Thoracic aorta (tissue), 2 donors: Measurements from ENCODE around the gene RASSF4. TPM values are rescaled to one million over a fixed set of nuclear protein-coding genes. Genes with fewer than 3 reads are reported as not detected.

Experiments
- ATAC-seq: fragments of 150-250 bp; one replicate; pipeline ENCODE4 v1.8.0; 2017; ENCODE audit warnings: low read depth; ENCODE audit not compliant: insufficient number of reproducible peaks, low FRiP score
- DNase-seq: peaks from one replicate; pipeline ENCODE4 v3.0.0-alpha.2; 2020; ENCODE audit warnings: low spot score
- H3K27ac ChIP-seq, 2 donors: fragments of 200-600 bp; sonication (generic); 1 replicate in 1 of 2; 2 replicates in 1 of 2; pipeline ENCODE4 v1.5.1; 2016; ENCODE audit warnings: mild to moderate bottlenecking in 2 of 2, moderate library complexity in 2 of 2
- H3K27me3 ChIP-seq: fragments of 200-600 bp; sonication (generic); replicated peaks from 2 replicates; pipeline ENCODE4 v1.6.0; 2016; ENCODE audit warnings: mild to moderate bottlenecking; ENCODE audit not compliant: insufficient read depth
- H3K36me3 ChIP-seq: fragments of 200-600 bp; sonication (generic); one replicate; pipeline ENCODE4 v1.5.1; 2016
- H3K4me1 ChIP-seq, 2 donors: fragments of 200-600 bp; sonication (generic); 1 replicate in 1 of 2; 2 replicates in 1 of 2; pipeline versions ENCODE4 v1.5.1 to v1.6.0; 2016; ENCODE audit warnings: low read depth in 2 of 2, mild to moderate bottlenecking in 1 of 2; ENCODE audit not compliant: control insufficient read depth in 1 of 2
- H3K4me3 ChIP-seq: fragments of 200-600 bp; sonication (generic); 2 replicates; pipeline ENCODE4 v1.5.1; 2016; ENCODE audit warnings: mild to moderate bottlenecking
- H3K9me3 ChIP-seq: fragments of 200-600 bp; sonication (generic); 2 replicates; pipeline ENCODE4 v1.5.1; 2016
- CTCF ChIP-seq: fragments of 200-600 bp; sonication (generic); IDR thresholded peaks from one replicate; pipeline ENCODE4 v1.5.1; 2019; ENCODE audit warnings: antibody characterized with exemption
- total RNA-seq, 2 donors: library from RNA; depleted of rRNA; stranded (reverse); fragments of >200 nt; gene quantifications; one replicate each; pipeline versions ENCODE4 v1.1.0 to v1.2.3, GENCODE V29; 2016

Gene RASSF4
- total RNA-seq, 2 donors from 2014 or later: 48.5 to 68.5 TPM

- peak overlapping the region in 1 of 2 donors; percentile 78 for H3K27ac ChIP-seq
- DNase-seq: no peak
- ATAC-seq: no peak
- peaks cover 55 to 71% of the 10 kb centered on the region in 2 donors for H3K4me1 ChIP-seq
- H3K4me3 ChIP-seq: no peak overlapping the region
- no peaks in the 10 kb centered on the region for H3K27me3 ChIP-seq
- no peaks in the 10 kb centered on the region for H3K9me3 ChIP-seq
- H3K36me3 ChIP-seq: no peaks in the 10 kb centered on the region
- TF ChIP-seq CTCF: no peak
Measured at GRCh38 chr10:44965651-44966097, 6.1 kb downstream of the RASSF4 start.

GRCh38 chr10:44966129-44966815 lies 6.7 kb downstream of the RASSF4 start:
- TF ChIP-seq CTCF: no peak
- peak overlapping the region in 1 of 2 donors; percentile 24 for H3K27ac ChIP-seq
- H3K27me3 ChIP-seq: no peaks in the 10 kb centered on the region
- peaks cover 5% of the 10 kb centered on the region for H3K36me3 ChIP-seq
- no peaks in the 10 kb centered on the region for H3K9me3 ChIP-seq
- ATAC-seq (no peak), DNase-seq (no peak)
- H3K4me3 ChIP-seq: no peak overlapping the region
- peaks cover 55 to 65% of the 10 kb centered on the region in 2 donors for H3K4me1 ChIP-seq

GRCh38 chr10:44966816-44967509 lies 7.4 kb downstream of the RASSF4 start:
- DNase-seq (no peak), ATAC-seq (no peak)
- no peak for TF ChIP-seq CTCF
- H3K36me3 ChIP-seq: peaks cover 9% of the 10 kb centered on the region
- H3K27me3 ChIP-seq: no peaks in the 10 kb centered on the region
- H3K27ac ChIP-seq: peak overlapping the region in 1 of 2 donors; percentile 57
- H3K4me1 ChIP-seq: peaks cover 55 to 58% of the 10 kb centered on the region in 2 donors
- no peak overlapping the region for H3K4me3 ChIP-seq
- H3K9me3 ChIP-seq: no peaks in the 10 kb centered on the region

- ATAC-seq (no peak), DNase-seq (no peak)
- H3K36me3 ChIP-seq: peaks cover 14% of the 10 kb centered on the region
- no peaks in the 10 kb centered on the region for H3K27me3 ChIP-seq
- H3K27ac ChIP-seq: peak overlapping the region in 1 of 2 donors; percentile 57
- no peak for TF ChIP-seq CTCF
- H3K4me1 ChIP-seq: peaks cover 51 to 52% of the 10 kb centered on the region in 2 donors
- no peaks in the 10 kb centered on the region for H3K9me3 ChIP-seq
- peak overlapping the region; percentile 3 for H3K4me3 ChIP-seq
Measured at GRCh38 chr10:44967616-44968015, 8.0 kb downstream of the RASSF4 start.

GRCh38 chr10:44968091-44968490 lies 8.5 kb downstream of the RASSF4 start:
- H3K4me1 ChIP-seq: peaks cover 49 to 51% of the 10 kb centered on the region in 2 donors
- TF ChIP-seq CTCF: no peak

More at GRCh38 chr10:44968091-44968490, 8.5 kb downstream of the RASSF4 start:
- ATAC-seq (peak; percentile 27), DNase-seq (no peak)
- peak overlapping the region in 1 of 2 donors; percentile 57 for H3K27ac ChIP-seq
- H3K4me3 ChIP-seq: peak overlapping the region; percentile 3
- H3K36me3 ChIP-seq: peaks cover 14% of the 10 kb centered on the region
- no peaks in the 10 kb centered on the region for H3K9me3 ChIP-seq
- H3K27me3 ChIP-seq: no peaks in the 10 kb centered on the region
